ENCODE measurements around the gene CA6.
"Not testable (repeated sequence)": the region's sequence is repeated elsewhere in the genome, so short reads cannot be mapped to it uniquely, and the experiment has no call there.

CA6 gene

DNA sequence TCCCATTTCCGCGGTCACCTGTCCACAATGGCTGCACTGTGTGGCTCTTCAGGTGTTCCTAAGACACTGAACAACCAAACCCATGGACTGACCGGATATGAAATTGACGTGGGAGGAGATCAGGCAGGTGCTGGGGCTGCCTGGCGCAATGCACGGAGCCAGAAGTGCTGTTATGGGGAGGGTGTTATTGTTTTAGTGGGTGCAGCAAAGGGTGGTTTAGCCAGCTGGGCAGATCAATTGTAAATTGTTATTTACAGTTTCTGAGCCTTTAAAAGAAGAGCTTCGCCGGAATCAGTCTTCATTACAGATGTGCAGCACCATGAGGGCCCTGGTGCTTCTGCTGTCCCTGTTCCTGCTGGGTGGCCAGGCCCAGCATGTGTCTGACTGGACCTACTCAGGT lies at the start of gene CA6:
Gene CA6 (plus strand): TSS at position 301 of the 400 bp plus-strand sequence. CDS start 19 bp downstream, at position 320.
- no peak for DNase-seq

DNA sequence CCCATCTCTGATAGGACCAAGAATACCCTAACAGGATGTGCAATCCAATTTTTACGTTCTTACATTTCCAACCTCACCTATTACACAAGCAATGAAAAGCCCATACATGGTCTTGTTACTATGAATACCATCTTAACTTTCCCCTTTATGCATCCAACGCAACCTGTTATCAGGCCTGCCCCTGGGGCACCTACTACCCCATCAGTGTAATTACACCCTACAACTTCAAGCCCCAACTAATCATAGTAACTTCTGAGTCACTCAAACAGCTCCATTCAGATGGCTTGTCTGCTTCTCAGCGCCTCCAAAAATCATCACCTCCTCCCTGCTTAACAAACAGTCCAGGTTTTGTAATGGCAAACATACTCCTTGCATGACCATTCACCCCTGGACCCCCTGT lies 48.9 kb upstream of the CA6 start:
- not testable (repeated sequence) for DNase-seq

DNA sequence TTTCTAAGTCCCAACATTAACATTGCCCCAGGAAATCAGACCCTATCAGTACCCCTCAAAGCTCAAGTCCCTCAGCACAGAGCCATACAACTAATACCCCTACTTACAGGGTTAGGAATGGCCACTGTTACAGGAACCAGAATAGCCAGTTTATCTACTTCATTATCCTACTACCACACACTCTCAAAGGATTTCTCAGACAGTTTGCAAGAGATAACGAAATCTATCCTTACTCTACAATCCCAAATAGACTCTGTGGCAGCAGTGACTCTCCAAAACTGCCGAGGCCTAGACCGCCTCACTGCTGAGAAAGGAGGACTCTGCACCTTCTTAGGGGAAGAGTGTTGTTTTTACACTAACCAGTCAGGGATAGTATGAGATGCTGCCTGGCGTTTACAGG lies 48.2 kb upstream of the CA6 start:
- DNase-seq = not testable (repeated sequence)

DNA sequence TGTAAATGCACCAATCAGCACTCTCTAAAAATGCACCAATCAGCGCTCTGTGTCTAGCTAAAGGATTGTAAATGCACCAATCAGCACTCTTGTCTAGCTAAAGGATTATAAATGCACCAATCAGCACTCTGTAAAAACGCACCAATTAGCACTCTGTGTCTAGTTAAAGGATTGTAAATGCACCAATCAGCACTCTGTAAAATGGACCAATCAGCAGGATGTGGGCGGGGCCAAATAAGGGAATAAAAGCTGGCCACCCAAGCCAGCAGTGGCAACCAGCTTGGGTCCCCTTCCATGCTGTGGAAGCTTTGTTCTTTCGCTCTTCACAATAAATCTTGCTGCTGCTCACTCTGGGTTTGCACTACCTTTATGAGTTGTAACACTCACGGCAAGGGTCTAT lies 47.2 kb upstream of the CA6 start:
- not testable (repeated sequence) for DNase-seq

DNA sequence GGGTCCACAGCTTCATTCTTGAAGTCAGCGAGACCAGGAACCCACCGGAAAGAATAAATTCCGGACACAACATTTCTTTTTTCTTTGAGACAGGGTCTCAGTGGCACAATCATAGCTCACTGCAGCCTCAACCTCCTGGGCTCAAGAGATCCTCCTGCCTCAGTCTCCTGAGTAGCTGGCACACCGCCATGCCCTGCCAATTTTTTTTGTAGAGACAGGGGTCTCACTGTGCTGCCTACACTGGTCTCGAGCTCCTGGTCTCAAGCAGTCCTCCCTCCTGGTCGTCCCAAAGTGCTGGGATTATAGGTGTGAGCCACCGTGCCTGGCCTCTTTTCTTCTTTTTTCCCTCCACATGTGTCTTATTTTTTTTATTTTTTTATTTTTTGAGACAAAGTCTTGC lies 46.6 kb upstream of the CA6 start:
- DNase-seq = no peak

DNA sequence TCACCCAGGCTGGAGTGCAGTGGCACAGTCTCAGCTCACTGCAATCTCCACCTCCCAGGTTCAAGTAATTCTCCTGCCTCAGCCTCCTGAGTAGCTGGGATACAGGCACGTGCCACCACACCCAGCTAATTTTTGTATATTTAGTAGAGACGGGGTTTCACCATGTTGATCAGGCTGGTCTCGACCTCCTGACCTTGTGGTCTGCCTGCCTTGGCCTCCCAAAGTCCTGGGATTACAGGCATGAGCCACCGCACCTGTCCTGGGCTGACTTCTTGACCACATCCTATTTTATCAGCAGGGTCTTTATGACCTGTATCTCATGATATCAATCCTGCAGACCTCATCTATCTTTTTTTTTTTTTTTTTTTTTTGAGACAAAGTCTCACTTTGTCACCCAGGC lies 45.0 kb upstream of the CA6 start:
- not testable (repeated sequence) for DNase-seq

DNA sequence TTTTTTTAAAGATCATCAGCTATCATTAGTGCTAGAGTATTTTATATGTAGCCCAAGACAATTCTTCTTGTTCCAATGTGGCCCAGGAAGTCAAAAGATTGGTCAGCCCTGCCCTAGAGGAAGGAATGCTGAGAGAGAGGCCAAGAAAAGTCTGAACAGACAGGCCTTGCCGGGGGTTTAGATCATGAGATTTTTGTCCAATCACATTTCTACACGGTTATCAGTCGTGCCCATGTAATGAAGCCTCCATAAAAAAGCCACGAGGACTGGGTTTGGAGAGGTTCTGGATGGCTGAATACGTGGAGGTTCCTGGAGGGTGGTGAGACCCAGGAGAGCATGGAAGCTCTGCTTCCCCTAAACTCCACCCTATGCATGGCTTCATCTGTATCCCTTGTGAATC lies 42.9 kb upstream of the CA6 start:
- DNase-seq = no peak

DNA sequence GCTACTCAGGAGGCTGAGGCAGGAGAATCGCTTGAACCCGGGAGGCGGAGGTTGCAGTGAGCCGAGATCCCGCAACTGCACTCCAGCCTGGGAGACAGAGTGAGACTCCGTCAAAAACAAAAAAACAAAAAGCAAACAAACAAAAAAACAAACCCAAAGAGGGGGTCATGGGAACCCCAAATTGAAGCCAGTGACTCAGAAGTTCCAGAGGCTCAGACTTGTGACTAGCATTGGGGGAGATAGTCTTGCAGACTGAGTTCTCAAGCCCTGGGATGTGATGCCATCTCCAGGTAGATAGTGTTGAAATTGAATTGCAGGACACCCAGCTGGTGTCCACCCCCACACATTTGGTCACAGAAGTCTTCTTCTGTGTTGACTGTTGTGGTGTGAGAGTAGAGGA lies 42.3 kb upstream of the CA6 start:
- no peak for DNase-seq

DNA sequence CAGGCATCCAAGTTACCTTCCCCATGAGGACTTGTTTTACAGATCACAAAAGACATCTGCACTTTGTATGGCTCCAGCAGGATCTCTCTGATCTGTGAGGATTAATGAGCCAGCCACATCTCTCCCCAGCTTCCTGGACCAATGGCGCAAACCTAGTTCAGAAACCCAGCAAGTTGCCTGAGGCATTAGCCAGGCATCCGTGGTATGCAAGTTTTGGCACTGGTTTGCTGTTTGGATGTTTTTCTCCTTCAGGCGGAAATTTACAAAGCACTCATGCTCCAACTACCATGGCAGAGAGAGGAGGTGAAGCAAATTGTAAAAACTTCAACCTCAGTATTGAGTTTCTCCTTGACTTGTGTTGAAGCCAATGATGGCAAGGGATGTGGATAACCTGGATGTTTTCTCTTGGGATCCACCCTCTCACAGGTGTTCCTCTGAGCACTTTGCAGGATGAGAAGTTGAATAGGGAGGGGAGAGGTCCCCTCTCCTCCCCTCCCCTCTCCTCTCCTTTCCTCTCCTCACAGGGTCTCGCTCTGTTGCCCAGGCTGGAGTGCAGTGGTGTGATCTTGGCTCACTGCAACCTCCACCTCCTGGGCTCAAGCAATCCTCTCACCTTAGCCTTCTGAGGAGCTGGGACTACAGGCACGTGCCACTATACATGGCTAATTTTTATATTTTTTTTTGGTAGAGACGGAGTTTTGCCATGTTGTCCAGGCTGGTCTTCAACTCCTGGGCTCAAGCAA lies 41.6 kb upstream of the CA6 start:
- DNase-seq = no peak

DNA sequence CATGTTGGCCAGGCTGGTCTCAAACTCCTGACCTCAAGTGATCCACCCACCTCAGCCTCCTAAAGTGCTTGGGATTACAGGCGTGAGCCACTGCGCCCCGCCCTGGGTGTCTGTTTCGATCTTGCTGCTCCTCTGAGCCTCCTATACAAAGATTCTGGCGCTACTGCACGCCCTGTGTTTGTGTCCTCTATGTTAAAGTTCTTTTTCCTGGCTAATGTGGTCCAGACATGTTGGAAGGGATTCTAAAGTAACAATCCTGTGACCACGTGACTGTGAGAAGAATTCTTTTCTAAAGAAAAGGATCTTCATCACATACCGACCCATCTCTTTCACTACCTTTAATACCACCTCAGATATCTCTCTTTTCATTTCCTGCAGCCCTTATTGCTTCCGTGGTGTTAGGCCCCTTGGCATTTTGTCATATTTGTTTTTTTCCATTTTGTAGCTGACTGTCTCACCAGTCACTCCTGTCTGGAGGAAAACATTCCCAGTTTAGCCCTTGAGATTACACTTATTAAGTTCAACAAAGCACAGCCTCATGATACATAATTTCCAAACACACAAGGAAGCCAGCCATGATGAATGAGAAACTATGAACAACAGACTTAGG lies 40.0 kb upstream of the CA6 start:
- no peak for DNase-seq

DNA sequence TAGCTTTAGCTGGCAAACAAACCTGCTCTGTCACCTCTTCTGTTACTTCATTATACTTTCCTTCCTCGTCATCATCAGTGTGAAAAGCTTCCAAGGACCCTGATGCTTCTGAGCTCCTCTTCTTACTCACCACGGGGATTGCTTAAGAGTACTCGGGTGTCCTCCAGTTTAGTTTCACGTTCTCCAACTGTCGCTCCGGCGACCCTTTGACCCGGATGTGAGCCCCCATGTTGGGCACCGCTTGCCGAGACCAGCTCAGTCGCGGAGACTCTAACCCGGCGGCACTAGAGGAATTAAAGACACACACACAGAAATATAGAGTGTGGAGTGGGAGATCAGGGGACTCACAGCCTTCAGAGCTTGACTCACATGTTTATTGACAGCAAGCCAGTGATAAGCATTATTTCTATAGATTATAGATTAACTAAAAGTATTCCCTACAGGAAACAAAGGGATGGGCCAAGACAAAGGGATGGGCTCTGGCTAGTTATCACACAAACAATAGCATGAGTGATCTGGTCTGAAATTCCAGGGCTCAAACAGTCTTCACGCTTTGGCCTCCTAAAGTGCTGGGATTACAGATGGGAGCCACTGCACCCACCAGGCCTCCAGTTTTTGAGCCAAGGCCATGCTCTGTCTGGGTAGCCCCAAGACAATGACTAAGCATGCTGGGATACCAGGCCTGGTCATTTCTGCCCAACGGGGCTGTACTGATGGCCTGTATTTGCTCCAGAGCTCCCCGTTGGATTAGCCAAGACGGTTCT lies 37.1 kb upstream of the CA6 start:
- DNase-seq = no peak

DNA sequence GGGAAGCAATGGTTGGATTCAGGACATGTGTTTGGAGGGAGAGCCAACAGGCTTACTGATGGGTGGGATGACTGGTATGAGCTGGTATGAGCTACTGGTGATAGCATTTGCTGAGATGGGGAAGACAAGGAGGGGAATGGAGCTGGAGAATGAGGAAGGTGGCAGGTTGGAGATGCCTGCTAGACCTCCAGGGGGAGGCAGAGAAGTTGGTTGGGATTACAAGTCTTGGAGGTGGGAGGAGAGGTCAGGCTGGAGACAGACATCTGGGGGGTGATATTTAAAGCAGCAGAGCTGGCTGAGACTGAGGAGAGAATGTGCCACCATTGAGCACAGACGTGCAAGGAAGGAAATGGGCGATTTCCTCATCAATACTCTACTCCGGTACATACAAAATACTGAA lies 35.3 kb upstream of the CA6 start:
- DNase-seq = no peak

DNA sequence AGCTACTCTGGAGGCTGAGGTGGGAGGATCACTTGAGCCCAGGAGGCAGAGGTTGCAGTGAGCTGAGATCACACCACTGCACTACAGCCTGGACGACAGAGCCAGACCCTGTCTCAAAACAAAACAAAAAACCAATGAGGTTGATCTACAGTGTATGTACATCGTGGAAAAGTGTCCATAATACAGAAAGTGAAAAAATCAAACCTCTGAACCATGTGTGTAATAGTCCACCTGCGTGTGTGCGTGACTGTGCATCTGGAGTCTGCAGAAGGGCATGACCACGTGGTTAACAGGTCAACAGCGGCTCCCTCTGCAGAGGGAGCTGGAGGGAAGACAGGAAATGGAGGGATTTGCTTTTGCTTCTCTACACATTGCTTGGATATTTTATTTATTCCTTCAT lies 34.8 kb upstream of the CA6 start:
- DNase-seq = no peak

DNA sequence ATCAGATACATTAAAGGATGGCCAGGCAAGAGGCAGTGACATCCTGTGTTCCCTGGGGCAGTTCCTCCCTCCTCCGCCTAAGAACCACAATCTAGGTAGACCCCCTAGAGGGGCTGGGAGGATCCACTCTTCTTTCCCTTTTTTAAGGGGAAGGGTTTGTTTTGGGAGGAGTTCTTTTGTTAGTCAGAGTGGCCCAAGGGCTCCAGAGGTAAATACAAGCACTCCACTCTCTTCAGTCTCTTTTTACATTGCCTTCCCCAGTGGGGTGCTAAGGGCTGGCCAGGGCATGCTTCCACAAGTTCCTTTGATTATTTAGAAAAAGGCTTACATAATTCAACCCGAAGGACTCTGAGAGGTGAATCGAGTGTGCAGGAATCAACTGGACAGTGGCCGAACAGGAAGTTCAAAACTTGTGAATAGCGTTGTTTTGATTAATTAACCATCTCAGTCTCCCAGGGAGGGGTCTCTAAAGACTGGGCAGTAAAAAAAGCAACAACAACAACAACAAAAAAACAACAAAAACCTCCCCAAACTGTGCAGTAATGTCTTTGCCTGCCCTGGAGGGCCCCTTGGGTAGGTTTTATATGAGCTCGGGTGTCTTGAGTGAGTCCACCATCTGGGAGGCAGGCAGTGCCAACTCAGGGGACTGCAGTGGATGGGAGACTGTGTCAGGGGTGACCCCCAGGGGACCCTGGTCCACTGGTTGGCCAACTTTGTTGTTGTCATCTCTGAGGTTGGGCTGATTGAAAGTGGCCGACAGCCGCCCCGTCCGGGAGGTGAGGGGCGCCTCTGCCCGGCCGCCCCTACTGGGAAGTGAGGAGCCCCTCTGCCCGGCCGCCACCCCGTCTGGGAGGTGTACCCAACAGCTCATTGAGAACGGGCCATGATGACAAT lies 34.0 kb upstream of the CA6 start:
- DNase-seq = no peak

DNA sequence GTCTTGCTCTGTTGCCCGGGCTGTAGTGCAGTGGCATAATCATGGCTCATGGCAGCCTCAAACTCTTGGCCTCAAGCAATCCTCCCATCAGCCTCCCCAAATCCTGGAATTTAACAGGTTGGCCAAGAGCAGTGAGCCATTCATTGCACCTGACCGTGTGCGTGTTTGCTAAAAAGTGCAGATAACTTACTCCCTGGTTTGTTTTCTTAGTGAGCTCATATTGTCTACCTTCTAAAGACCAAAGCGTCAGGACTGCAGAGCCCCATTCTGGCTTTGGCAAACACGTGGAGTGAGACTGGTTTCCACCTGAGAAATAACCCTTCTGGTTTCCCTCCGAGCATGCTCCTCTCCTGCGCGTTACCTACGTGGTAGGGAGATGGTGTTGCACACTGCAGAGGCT lies 32.2 kb upstream of the CA6 start:
- DNase-seq = no peak

DNA sequence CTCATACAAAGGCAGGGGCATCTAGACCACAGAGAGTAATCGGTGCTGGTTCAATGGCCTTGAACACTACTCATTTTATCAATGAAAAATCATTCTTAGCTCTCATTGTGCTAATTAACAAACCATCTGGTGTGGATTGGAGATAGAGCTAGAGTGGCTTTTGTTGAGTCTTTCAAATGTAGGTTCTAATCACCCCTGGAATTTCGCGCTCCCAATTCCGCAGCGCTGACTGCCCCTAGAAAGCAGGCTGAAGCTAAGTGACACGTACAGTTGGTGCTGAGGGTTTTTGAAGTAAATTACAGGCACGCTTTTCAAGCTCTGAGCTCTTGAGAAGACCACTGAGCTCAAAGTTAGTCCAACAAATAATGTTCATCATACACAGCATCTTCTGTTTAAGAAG lies 31.2 kb upstream of the CA6 start:
- DNase-seq = no peak

DNA sequence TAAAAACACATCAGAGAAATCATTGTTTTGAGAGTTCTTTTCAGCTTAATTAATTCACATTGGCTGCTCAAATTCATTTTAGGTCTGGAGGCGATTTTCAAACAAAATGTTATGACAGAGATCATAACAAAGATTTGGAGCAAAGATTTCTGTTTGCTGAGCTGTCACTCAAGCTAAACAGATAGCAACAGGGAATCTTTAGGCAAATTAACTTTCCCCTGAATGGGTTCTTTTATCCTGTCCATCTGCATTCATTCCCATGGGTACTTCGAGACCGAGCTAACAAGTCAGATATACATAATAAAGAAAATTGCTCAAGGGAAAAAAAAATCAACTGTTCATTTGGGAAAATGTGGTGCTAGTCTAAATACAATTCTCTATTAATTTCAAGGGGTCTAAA lies 30.2 kb upstream of the CA6 start:
- no peak for DNase-seq

DNA sequence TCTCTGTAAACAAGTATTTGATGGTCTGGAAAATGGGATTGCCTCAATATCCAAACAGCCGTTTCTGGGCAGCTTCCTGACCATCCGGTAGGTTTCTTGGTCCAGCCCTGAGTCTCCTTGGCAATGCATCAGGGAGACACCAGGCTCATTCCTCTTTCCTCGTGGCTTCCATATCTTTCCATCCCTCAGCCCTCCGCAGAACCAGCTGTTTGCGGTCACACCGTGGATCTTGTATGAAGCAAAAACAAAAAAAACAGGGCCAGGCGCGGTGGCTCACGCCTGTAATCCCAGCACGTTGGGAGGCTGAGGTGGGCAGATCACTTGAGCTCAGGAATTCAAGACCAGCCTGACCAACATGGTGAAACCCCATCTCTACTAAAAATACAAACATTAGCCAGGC lies 28.1 kb upstream of the CA6 start:
- DNase-seq = not testable (repeated sequence)

DNA sequence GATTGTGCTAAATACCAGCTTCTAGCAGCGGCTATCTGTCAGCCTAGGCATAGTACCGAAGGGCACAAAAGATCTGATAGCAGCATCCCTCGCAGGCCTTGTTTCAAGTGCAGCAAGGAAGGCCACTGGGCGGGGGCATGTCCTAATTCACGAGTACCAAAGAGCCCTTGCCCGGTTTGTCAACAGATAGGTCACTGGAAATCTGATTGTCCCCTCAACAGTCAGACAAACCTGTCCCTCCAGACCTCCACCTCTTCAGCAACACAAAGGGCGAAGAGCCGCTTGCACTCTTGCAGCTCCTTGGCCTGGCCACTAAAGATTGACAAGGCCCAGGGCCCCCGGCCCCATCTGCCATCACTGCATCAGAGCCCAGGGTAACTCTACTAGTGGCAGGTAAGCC lies 22.7 kb upstream of the CA6 start:
- no peak for DNase-seq

DNA sequence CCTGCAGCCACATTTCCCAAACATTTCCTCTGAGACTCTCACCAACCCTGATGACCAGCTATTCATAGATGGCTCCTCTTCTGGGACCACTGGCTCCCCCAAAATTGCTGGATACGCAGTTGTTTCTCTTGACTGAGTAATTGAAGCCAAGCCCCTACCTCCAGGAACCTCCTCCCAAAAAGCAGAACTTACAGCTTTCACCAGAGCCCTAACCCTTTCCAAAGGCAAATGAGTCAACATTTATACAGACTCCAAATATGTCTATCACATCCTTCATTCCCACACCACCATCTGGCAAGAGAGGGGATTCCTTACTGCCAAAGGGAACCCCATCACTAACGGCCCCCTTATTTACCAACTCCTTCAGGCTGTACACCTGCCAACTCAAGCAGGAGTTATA lies 20.3 kb upstream of the CA6 start:
- DNase-seq = no peak

DNA sequence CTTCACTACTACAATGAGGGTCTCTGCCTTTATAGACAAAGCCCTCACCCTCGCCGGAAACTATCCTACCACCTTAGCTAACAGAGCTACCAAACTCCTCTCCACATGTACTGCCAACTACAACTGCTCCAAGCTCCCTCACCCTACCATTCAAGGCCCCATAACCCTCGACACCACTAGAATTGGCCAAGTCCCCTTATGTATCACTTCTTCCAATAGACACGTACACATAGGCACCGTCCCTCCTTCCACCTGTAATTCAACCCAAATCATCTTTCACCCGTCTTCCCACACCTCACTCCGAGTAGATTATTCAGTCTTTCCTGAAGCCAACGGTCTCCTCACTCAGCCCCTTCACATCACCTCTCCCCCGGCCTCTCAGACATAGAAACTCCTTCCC lies 19.7 kb upstream of the CA6 start:
- DNase-seq = no peak

DNA sequence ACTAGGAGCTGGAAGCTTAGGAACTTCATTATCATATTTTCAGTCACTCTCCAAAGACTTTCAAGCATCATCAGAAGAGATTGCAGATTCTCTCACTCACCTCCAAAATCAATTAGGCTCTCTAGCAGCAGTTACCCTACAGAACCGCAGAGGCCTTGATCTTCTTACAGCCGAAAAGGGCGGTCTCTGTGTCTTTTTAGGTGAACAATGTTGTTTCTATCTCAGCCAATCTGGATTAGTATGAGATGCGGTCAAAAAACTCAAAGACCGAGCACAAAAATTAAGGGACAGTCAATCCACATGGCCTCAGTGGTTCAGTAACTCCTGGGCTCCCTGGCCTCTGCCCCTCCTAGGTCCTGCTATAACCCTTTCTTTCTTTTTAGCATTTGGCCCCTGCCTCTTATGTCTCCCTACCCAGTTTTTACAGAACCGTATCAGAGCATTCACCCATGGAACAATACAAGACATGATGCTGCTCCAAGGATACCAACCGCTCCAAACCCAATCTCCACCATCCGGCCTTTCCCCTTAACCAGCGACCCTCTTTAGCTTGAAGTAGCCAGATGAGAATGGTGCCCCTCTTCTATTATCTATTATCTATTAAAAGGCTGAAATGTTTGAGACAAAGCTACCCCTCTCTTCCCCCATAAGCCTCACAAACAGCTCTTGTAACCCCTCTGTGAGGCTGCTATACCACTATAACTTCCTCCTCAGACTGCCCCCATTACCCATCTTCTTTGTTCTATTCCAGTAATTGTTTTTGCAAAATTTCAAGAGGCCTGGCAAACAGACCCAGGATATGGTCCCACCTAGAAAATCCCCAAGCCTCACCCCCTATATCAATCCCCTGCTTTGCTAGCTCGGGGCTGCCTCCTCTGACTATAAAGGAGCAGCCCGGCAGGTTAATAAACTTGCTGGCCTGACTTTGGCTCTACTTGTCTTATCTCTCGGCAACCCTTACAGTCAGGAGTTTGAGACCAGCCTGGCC lies 18.7 kb upstream of the CA6 start:
- no peak for DNase-seq

Measured in activated effector memory CD4-positive, alpha-beta T cell treated with anti-CD3 and anti-CD28 coated beads, Interleukin-2, amount 50 U/mL, for 16 hours (primary cell).